ENCODE results near the gene EML1. TPM values are rescaled to one million over a fixed set of nuclear protein-coding genes. Genes with fewer than 3 reads are reported as not detected.

EML1 gene
- total and polyA plus RNA-seq, 3 experiments from 2014 or later: 1.3 to 1.7 TPM; not detected in 1

DNA sequence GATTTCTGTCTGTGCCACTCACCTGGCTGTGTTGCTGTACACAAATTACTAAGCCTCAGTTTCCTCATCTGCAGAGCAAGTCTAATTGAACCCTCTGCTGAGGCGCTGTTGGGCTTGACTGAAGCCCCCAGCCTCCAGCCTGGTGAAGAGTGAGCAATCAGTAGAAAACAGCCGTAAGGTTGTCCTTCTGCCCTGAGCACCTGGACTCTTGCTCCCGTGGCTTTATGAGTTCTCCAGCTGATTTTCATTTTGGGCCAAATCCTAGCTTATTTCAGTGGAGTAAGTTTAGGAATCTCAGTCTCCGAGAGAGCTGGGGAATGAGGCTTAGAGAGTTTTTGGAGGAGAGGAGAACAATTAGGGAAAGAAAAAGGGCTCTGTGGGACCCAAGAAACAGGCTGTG is 138.1 kb downstream of the EML1 start:
- ChIA-PET CTCF (interaction anchor here (1.3 to 1.5 kb wide), 2 partner anchors 16 to 262 kb away, joined by 3 to 4 read pairs; no protein-coding TSS in a partner anchor), POLR2A (no interaction called here)
- Mint-ChIP-seq H3K36me3 (no peaks in the 10 kb centered on the region), H3K4me3 (no peak overlapping the region), H3K27ac (no peak overlapping the region), H3K9me3 (no peaks in the 10 kb centered on the region), H3K27me3 (peaks cover 4 to 14% of the 10 kb centered on the region in 2 donors), H3K4me1 (no peaks in the 10 kb centered on the region)
- no peak for DNase-seq
- Histone ChIP-seq H3K4me3 (ENCODE audit: low read length) (no peak overlapping the region), H3K27ac (ENCODE audit: low read depth, low read length) (no peak overlapping the region), H3K27me3 (ENCODE audit: insufficient read depth, low read length, poor library complexity, severe bottlenecking) (peaks cover 3% of the 10 kb centered on the region), H3K9me3 (ENCODE audit: low read length) (no peaks in the 10 kb centered on the region), H3K4me1 (ENCODE audit: insufficient read depth, low read length) (no peaks in the 10 kb centered on the region), H3K36me3 (ENCODE audit: insufficient read depth, low read length) (no peaks in the 10 kb centered on the region)

GRCh38 chr14:99936056-99936455 is 142.8 kb downstream of the EML1 start:
- no peaks in the 10 kb centered on the region for H3K4me1 ChIP-seq (ENCODE audit: insufficient read depth, low read length)
- Mint-ChIP-seq H3K27ac (peak overlapping the region in 1 of 8 donors; percentile 47), H3K36me3 (no peaks in the 10 kb centered on the region), H3K4me3 (no peak overlapping the region), H3K27me3 (peaks cover 3 to 14% of the 10 kb centered on the region in 2 donors), H3K9me3 (no peaks in the 10 kb centered on the region), H3K4me1 (no peaks in the 10 kb centered on the region)
- H3K36me3 ChIP-seq (ENCODE audit: insufficient read depth, low read length): no peaks in the 10 kb centered on the region
- DNase-seq: no peak
- CTCF ChIA-PET: no interaction called here
- no peak overlapping the region for H3K4me3 ChIP-seq (ENCODE audit: low read length)
- H3K27me3 ChIP-seq (ENCODE audit: insufficient read depth, low read length, poor library complexity, severe bottlenecking): peaks cover 3% of the 10 kb centered on the region
- no peak overlapping the region for H3K27ac ChIP-seq (ENCODE audit: low read depth, low read length)
- POLR2A ChIA-PET: no interaction called here
- H3K9me3 ChIP-seq (ENCODE audit: low read length): no peaks in the 10 kb centered on the region

- H3K9me3 Mint-ChIP-seq: no peaks in the 10 kb centered on the region
- H3K27me3 Mint-ChIP-seq: peaks cover 1 to 10% of the 10 kb centered on the region in 2 donors
- DNase-seq: no peak
- no peak overlapping the region for H3K4me3 Mint-ChIP-seq
- no peak overlapping the region for H3K4me3 ChIP-seq (ENCODE audit: low read length)
- H3K9me3 ChIP-seq (ENCODE audit: low read length): no peaks in the 10 kb centered on the region
- H3K27me3 ChIP-seq (ENCODE audit: insufficient read depth, low read length, poor library complexity, severe bottlenecking): peaks cover 1% of the 10 kb centered on the region
- no peaks in the 10 kb centered on the region for H3K36me3 ChIP-seq (ENCODE audit: insufficient read depth, low read length)
- CTCF ChIA-PET: interaction anchor here (0.7 kb wide), 1 partner anchor 9 kb away, joined by 3 read pairs; no protein-coding TSS in a partner anchor
- H3K36me3 Mint-ChIP-seq: no peaks in the 10 kb centered on the region
- no peaks in the 10 kb centered on the region for H3K4me1 ChIP-seq (ENCODE audit: insufficient read depth, low read length)
- no peaks in the 10 kb centered on the region for H3K4me1 Mint-ChIP-seq
- no peak overlapping the region for H3K27ac Mint-ChIP-seq
- H3K27ac ChIP-seq (ENCODE audit: low read depth, low read length): no peak overlapping the region
- POLR2A ChIA-PET: no interaction called here
Measured at GRCh38 chr14:99936738-99937474, 143.7 kb downstream of the EML1 start.

DNA sequence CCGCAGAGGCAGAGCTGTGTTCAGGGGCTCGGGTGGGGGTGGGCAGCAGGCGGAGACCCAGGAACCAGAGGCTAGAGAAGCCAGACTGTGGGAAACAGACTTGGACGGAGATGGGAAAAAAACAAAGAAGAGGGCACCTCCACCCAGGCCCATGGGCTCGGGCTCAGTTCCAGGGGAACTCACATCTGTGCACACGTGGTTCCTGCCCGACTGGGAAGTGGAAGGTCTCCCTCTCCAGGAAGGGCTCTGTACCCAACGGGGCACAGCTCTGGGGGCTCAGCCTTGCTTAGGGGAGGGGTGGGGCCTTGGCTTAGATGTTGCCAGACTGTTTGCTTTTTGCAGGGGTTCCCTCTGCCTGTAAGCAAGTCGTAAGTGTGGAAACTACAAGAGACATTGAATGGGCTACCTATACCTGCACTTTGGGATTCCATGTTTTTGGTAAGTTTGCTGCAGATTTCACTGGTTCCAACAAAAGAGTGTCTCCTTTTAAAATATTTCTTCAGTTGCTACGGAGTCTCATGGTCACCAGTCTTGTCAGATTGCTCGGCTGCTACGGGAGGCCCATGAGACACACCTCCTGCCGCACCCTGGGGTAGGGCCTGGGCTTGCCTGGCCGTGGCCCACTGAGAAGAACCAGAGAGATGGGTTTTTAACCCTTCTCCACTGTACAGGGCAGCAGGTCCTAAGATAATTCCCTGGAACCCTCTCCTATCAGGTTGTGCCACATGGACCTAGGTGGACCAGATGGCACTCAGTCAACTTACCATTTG is 144.4 kb downstream of the EML1 start:
- no peak overlapping the region for H3K27ac ChIP-seq (ENCODE audit: low read depth, low read length)
- DNase-seq: no peak
- Mint-ChIP-seq H3K9me3 (no peaks in the 10 kb centered on the region), H3K4me3 (no peak overlapping the region), H3K27me3 (peaks cover 4% of the 10 kb centered on the region in 2 donors), H3K36me3 (no peaks in the 10 kb centered on the region), H3K4me1 (no peaks in the 10 kb centered on the region), H3K27ac (no peak overlapping the region)
- no peaks in the 10 kb centered on the region for H3K4me1 ChIP-seq (ENCODE audit: insufficient read depth, low read length)
- ChIA-PET POLR2A (no interaction called here), CTCF (interaction anchor here (0.7 kb wide), 1 partner anchor 8 kb away, joined by 3 read pairs; no protein-coding TSS in a partner anchor)
- no peak overlapping the region for H3K4me3 ChIP-seq (ENCODE audit: low read length)
- no peaks in the 10 kb centered on the region for H3K27me3 ChIP-seq (ENCODE audit: insufficient read depth, low read length, poor library complexity, severe bottlenecking)
- no peaks in the 10 kb centered on the region for H3K36me3 ChIP-seq (ENCODE audit: insufficient read depth, low read length)
- H3K9me3 ChIP-seq (ENCODE audit: low read length): no peaks in the 10 kb centered on the region

DNA sequence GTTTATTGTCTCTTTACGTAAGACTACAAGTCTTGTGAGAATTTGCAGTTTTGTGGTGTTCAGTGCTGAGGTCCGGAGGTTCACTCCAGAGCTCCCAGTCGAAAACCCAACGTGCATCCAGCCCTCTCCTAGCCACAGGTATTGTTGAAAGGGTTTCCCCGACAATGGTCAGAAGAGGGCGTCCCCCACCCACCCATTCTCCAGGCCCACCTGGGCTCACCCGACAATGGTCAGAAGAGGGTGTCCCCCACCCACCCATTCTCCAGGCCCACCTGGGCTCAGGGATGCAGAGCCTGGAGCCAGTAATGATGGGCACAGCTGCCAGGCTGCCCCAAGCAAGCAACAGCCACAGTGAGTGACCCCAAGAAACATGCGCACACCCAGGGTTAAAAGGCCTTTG is 145.2 kb downstream of the EML1 start:
- H3K9me3 ChIP-seq (ENCODE audit: low read length): no peaks in the 10 kb centered on the region
- no peak for DNase-seq
- CTCF ChIA-PET: no interaction called here

GRCh38 chr14:99938896-99939295 is 145.7 kb downstream of the EML1 start:
- H3K36me3 ChIP-seq (ENCODE audit: insufficient read depth, low read length): no peaks in the 10 kb centered on the region
- H3K9me3 Mint-ChIP-seq: no peaks in the 10 kb centered on the region
- POLR2A ChIA-PET: no interaction called here
- H3K4me1 Mint-ChIP-seq: no peaks in the 10 kb centered on the region
- no peaks in the 10 kb centered on the region for H3K27me3 ChIP-seq (ENCODE audit: insufficient read depth, low read length, poor library complexity, severe bottlenecking)
- no peak overlapping the region for H3K4me3 Mint-ChIP-seq
- H3K27ac ChIP-seq (ENCODE audit: low read depth, low read length): no peak overlapping the region
- peaks cover 4 to 12% of the 10 kb centered on the region in 2 donors for H3K27me3 Mint-ChIP-seq
- CTCF ChIA-PET: no interaction called here
- H3K36me3 Mint-ChIP-seq: no peaks in the 10 kb centered on the region
- H3K4me3 ChIP-seq (ENCODE audit: low read length): no peak overlapping the region
- H3K27ac Mint-ChIP-seq: no peak overlapping the region
- no peaks in the 10 kb centered on the region for H3K4me1 ChIP-seq (ENCODE audit: insufficient read depth, low read length)
- DNase-seq: no peak
- H3K9me3 ChIP-seq (ENCODE audit: low read length): no peaks in the 10 kb centered on the region

More for the DNA sequence above, 145.2 kb downstream of the EML1 start:
- no peak overlapping the region for H3K4me3 ChIP-seq (ENCODE audit: low read length)
- H3K36me3 ChIP-seq (ENCODE audit: insufficient read depth, low read length): no peaks in the 10 kb centered on the region
- no peaks in the 10 kb centered on the region for H3K27me3 ChIP-seq (ENCODE audit: insufficient read depth, low read length, poor library complexity, severe bottlenecking)
- Mint-ChIP-seq H3K4me1 (no peaks in the 10 kb centered on the region), H3K27me3 (peaks cover 4 to 6% of the 10 kb centered on the region in 2 donors), H3K36me3 (no peaks in the 10 kb centered on the region), H3K9me3 (no peaks in the 10 kb centered on the region), H3K4me3 (no peak overlapping the region), H3K27ac (no peak overlapping the region)
- H3K27ac ChIP-seq (ENCODE audit: low read depth, low read length): no peak overlapping the region
- POLR2A ChIA-PET: no interaction called here
- no peaks in the 10 kb centered on the region for H3K4me1 ChIP-seq (ENCODE audit: insufficient read depth, low read length)

DNA sequence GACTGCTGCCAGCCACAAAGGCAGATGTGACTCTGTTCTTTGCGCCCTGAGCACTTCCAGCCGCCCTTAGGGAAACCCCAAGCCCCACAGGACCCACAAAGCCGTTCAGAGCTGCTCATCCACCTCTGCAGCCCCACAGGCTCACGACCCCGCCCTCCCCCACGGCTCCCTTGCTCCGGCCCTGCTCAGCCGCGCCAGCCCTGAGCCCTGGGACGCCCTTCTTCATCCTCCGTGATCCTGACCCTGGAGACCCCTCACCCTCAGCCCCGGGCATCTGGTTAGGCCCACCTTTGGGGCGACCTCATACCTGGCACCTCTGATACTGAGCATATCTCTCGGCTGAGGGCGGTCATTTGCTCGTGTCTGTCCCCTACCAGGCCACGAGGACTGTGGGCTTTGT is 146.2 kb downstream of the EML1 start:
- Mint-ChIP-seq H3K27me3 (peaks cover 4 to 9% of the 10 kb centered on the region in 2 donors), H3K36me3 (no peaks in the 10 kb centered on the region), H3K4me1 (no peaks in the 10 kb centered on the region), H3K4me3 (no peak overlapping the region), H3K9me3 (no peaks in the 10 kb centered on the region), H3K27ac (peak overlapping the region in 1 of 8 donors; percentile 73)
- Histone ChIP-seq H3K4me3 (ENCODE audit: low read length) (no peak overlapping the region), H3K4me1 (ENCODE audit: insufficient read depth, low read length) (no peaks in the 10 kb centered on the region), H3K27me3 (ENCODE audit: insufficient read depth, low read length, poor library complexity, severe bottlenecking) (no peaks in the 10 kb centered on the region), H3K9me3 (ENCODE audit: low read length) (no peaks in the 10 kb centered on the region), H3K36me3 (ENCODE audit: insufficient read depth, low read length) (no peaks in the 10 kb centered on the region), H3K27ac (ENCODE audit: low read depth, low read length) (no peak overlapping the region)
- ChIA-PET CTCF (no interaction called here), POLR2A (no interaction called here)
- DNase-seq: no peak

- Mint-ChIP-seq H3K36me3 (no peaks in the 10 kb centered on the region), H3K27ac (no peak overlapping the region), H3K4me3 (no peak overlapping the region), H3K4me1 (no peaks in the 10 kb centered on the region), H3K27me3 (peaks cover 3 to 9% of the 10 kb centered on the region in 2 donors), H3K9me3 (no peaks in the 10 kb centered on the region)
- Histone ChIP-seq H3K4me1 (ENCODE audit: insufficient read depth, low read length) (no peaks in the 10 kb centered on the region), H3K27me3 (ENCODE audit: insufficient read depth, low read length, poor library complexity, severe bottlenecking) (no peaks in the 10 kb centered on the region), H3K36me3 (ENCODE audit: insufficient read depth, low read length) (no peaks in the 10 kb centered on the region), H3K9me3 (ENCODE audit: low read length) (no peaks in the 10 kb centered on the region), H3K4me3 (ENCODE audit: low read length) (no peak overlapping the region), H3K27ac (ENCODE audit: low read depth, low read length) (no peak overlapping the region)
- no peak for DNase-seq
- CTCF ChIA-PET: no interaction called here
- POLR2A ChIA-PET: no interaction called here
Measured at GRCh38 chr14:99940064-99940463, 146.9 kb downstream of the EML1 start.
